HEK293 (cell line): ENCODE measurements around the gene EIF4EBP3.

Experiments
- CTCF ChIA-PET: fragments of 350-600 bp; formaldehyde crosslinking; extraction: SDS; loops from one replicate; lab custom pipeline; 2021; ENCODE audit warnings: antibody characterized with exemption; lab: Yijun Ruan, JAX
- POLR2A ChIA-PET: fragments of 300-600 bp; formaldehyde crosslinking; extraction: SDS; loops from one replicate; lab custom pipeline; 2020; ENCODE audit warnings: antibody characterized with exemption, inconsistent platforms; lab: Yijun Ruan, JAX
- H3K27ac ChIP-seq: fragments of 200-500 bp; sonication (Bioruptor generic); 2 replicates; pipeline ENCODE4 v1.5.1; 2014; ENCODE audit warnings: low read depth, low read length, control low read depth, inconsistent platforms; ENCODE audit errors: extremely low read depth
- H3K36me3 ChIP-seq, 2 experiments: fragments of 200-500 bp in 1 of 2; sonication (Bioruptor generic) in 1 of 2; 1 replicate in 1 of 2; 2 replicates in 1 of 2; pipeline ENCODE4 v1.5.1; 2014 to 2017; ENCODE audit warnings: inconsistent platforms in 2 of 2, low read length in 2 of 2; ENCODE audit not compliant: control insufficient read depth in 2 of 2, insufficient read depth in 1 of 2
- H3K4me1 ChIP-seq: fragments of 200-500 bp; sonication (Bioruptor generic); 2 replicates; pipeline ENCODE4 v1.5.1; 2014; ENCODE audit warnings: mild to moderate bottlenecking, low read length, inconsistent platforms; ENCODE audit not compliant: control insufficient read depth, insufficient read depth
- H3K4me3 ChIP-seq: 2 replicates; pipeline ENCODE4 v1.5.1; 2011; ENCODE audit warnings: low read depth, mild to moderate bottlenecking, control low read depth, low read length, moderate library complexity
- H3K9me3 ChIP-seq: fragments of 200-500 bp; sonication (Bioruptor generic); 2 replicates; pipeline ENCODE4 v1.5.1; 2014; ENCODE audit warnings: low read depth, low read length, inconsistent platforms; ENCODE audit not compliant: control insufficient read depth, insufficient read depth
- MEIS1 ChIP-seq: sonication (generic); formaldehyde crosslinking; IDR thresholded peaks from 2 replicates; pipeline ENCODE4 v1.8.1; 2022; ENCODE audit warnings: missing genetic modification reagents, mild to moderate bottlenecking, borderline replicate concordance
- PBX3 ChIP-seq: sonication (generic); formaldehyde crosslinking; IDR thresholded peaks from 2 replicates; pipeline ENCODE4 v1.8.1; 2022; ENCODE audit warnings: mild to moderate bottlenecking, moderate library complexity, missing genetic modification reagents
- SP7 ChIP-seq: fragments of 450-650 bp; formaldehyde crosslinking; IDR thresholded peaks from 2 replicates; pipeline ENCODE4 v1.5.1; 2016; ENCODE audit warnings: missing biosample characterization, missing genetic modification characterization
- ZBTB49 ChIP-seq: fragments of 450-650 bp; formaldehyde crosslinking; IDR thresholded peaks from 2 replicates; pipeline ENCODE4 v1.5.1; 2016; ENCODE audit warnings: missing biosample characterization, missing genetic modification characterization, low read depth
- ZBTB7A ChIP-seq: fragments of 450-650 bp; formaldehyde crosslinking; IDR thresholded peaks from 2 replicates; pipeline ENCODE4 v1.5.1; 2016; ENCODE audit warnings: low read depth, missing biosample characterization, missing genetic modification characterization
- ZEB2 ChIP-seq: fragments of 450-650 bp; formaldehyde crosslinking; IDR thresholded peaks from 2 replicates; pipeline ENCODE4 v1.5.1; 2016; ENCODE audit warnings: missing biosample characterization, missing genetic modification characterization
- ZNF114 ChIP-seq: fragments of 450-650 bp; formaldehyde crosslinking; IDR thresholded peaks from 2 replicates; pipeline ENCODE4 v1.5.0; 2017; ENCODE audit warnings: missing biosample characterization, missing genetic modification characterization
- ZNF19 ChIP-seq: fragments of 450-650 bp; formaldehyde crosslinking; IDR thresholded peaks from 2 replicates; pipeline ENCODE4; 2016; ENCODE audit warnings: missing biosample characterization, missing genetic modification characterization, low read depth
- ZNF214 ChIP-seq: fragments of 450-650 bp; formaldehyde crosslinking; IDR thresholded peaks from 2 replicates; pipeline ENCODE4 v1.5.1; 2017; ENCODE audit warnings: missing biosample characterization, mild to moderate bottlenecking, missing genetic modification characterization, borderline replicate concordance
- ZNF266 ChIP-seq: fragments of 450-650 bp; formaldehyde crosslinking; IDR thresholded peaks from 2 replicates; pipeline ENCODE4 v1.5.1; 2016; ENCODE audit warnings: missing biosample characterization, missing genetic modification characterization, low read depth
- ZNF350 ChIP-seq: fragments of 450-650 bp; formaldehyde crosslinking; IDR thresholded peaks from 2 replicates; pipeline ENCODE4 v1.5.0; 2017; ENCODE audit warnings: missing biosample characterization, mild to moderate bottlenecking, missing genetic modification characterization
- ZNF37A ChIP-seq: fragments of 450-650 bp; IDR thresholded peaks from 2 replicates; pipeline ENCODE4 v1.5.1; 2018; ENCODE audit warnings: missing biosample characterization, missing genetic modification characterization
- ZNF513 ChIP-seq: fragments of 450-650 bp; IDR thresholded peaks from 2 replicates; pipeline ENCODE4 v1.5.1; 2018; ENCODE audit warnings: missing biosample characterization, missing genetic modification characterization
- ZNF530 ChIP-seq: fragments of 450-650 bp; formaldehyde crosslinking; IDR thresholded peaks from 2 replicates; pipeline ENCODE4 v1.5.1; 2016; ENCODE audit warnings: low read depth, missing biosample characterization, missing genetic modification characterization
- ZNF555 ChIP-seq: fragments of 450-650 bp; formaldehyde crosslinking; conservative IDR thresholded peaks from 2 replicates; pipeline ENCODE4 v1.5.1; 2017; ENCODE audit warnings: missing biosample characterization, mild to moderate bottlenecking, missing genetic modification characterization, inconsistent platforms
- ZNF571 ChIP-seq: fragments of 450-650 bp; formaldehyde crosslinking; IDR thresholded peaks from 2 replicates; pipeline ENCODE4 v1.5.0; 2017; ENCODE audit warnings: missing biosample characterization, missing genetic modification characterization
- ZNF704 ChIP-seq: fragments of 450-650 bp; formaldehyde crosslinking; IDR thresholded peaks from 2 replicates; pipeline ENCODE4 v1.5.1; 2016; ENCODE audit warnings: missing biosample characterization, missing genetic modification characterization
- ZNF837 ChIP-seq: fragments of 450-650 bp; formaldehyde crosslinking; IDR thresholded peaks from 2 replicates; pipeline ENCODE4 v1.5.1; 2016; ENCODE audit warnings: missing biosample characterization, missing genetic modification characterization
- ZXDB ChIP-seq: fragments of 450-650 bp; formaldehyde crosslinking; IDR thresholded peaks from 2 replicates; pipeline ENCODE4 v1.5.1; 2016; ENCODE audit warnings: missing biosample characterization, missing genetic modification characterization

Gene EIF4EBP3

GRCh38 chr5:140524003-140524402 lies 23.5 kb upstream of the EIF4EBP3 start:
- Histone ChIP-seq H3K36me3 (peaks cover 49 to 62% of the 10 kb centered on the region in 2 experiments), H3K27ac (no peak overlapping the region), H3K9me3 (no peaks in the 10 kb centered on the region), H3K4me1 (no peaks in the 10 kb centered on the region), H3K4me3 (no peak overlapping the region)
- POLR2A ChIA-PET: no interaction called here
- CTCF ChIA-PET: interaction anchor here (0.6 kb wide), 1 partner anchor 21 kb away, joined by 3 read pairs; no protein-coding TSS in a partner anchor
- TF ChIP-seq MEIS1 (CRISPR knock-in tag): no peak
- TF ChIP-seq ZNF513 (tag by site-specific recombination): peak; percentile 78
- TF ChIP-seq ZNF266 (tag by site-specific recombination): no peak
- TF ChIP-seq ZNF837: no peak
- no peak for TF ChIP-seq SP7 (tag by site-specific recombination)

GRCh38 chr5:140540227-140540626 lies 7.2 kb upstream of the EIF4EBP3 start:
- Histone ChIP-seq H3K36me3 (peaks cover 53 to 80% of the 10 kb centered on the region in 2 experiments), H3K9me3 (no peaks in the 10 kb centered on the region), H3K4me3 (no peak overlapping the region), H3K4me1 (no peaks in the 10 kb centered on the region), H3K27ac (no peak overlapping the region)
- TF ChIP-seq ZBTB49 (tag by site-specific recombination): no peak
- no peak for TF ChIP-seq ZNF214 (tag by site-specific recombination)
- TF ChIP-seq ZNF530: no peak
- TF ChIP-seq ZNF19 (tag by site-specific recombination): no peak
- no peak for TF ChIP-seq ZNF114 (tag by site-specific recombination)
- no peak for TF ChIP-seq ZNF350 (tag by site-specific recombination)
- TF ChIP-seq ZNF571: no peak
- no peak for TF ChIP-seq PBX3 (CRISPR knock-in tag)
- no peak for TF ChIP-seq ZNF555 (tag by site-specific recombination)
- TF ChIP-seq ZBTB7A (tag by site-specific recombination): no peak
- no peak for TF ChIP-seq ZXDB (tag by site-specific recombination)
- TF ChIP-seq ZNF704: no peak
- no peak for TF ChIP-seq ZNF37A (tag by site-specific recombination)
- no peak for TF ChIP-seq ZEB2
- CTCF ChIA-PET: no interaction called here
- POLR2A ChIA-PET: no interaction called here
